H1 (cell line): ENCODE results near the gene IWS1. TPM values are rescaled to one million over a fixed set of nuclear protein-coding genes. Genes with fewer than 3 reads are reported as not detected.

ENCODE experiments used
- CTCF ChIA-PET: fragments of 300-600 bp; sonication (Branson Sonifier 250); formaldehyde crosslinking; loops from one replicate; lab custom pipeline; 2021; ENCODE audit not compliant: partially characterized antibody; lab: Charles Lee
- POLR2A ChIA-PET: fragments of 300-600 bp; sonication (Branson Sonifier 250); formaldehyde crosslinking; loops from one replicate; lab custom pipeline; 2021; ENCODE audit warnings: inconsistent platforms; ENCODE audit not compliant: partially characterized antibody; lab: Charles Lee
- DNase-seq, 2 experiments: peaks; one replicate each; pipeline versions ENCODE4 v3.0.0 to v3.0.0-alpha.2; 2010 to 2022; ENCODE audit warnings: low spot score in 2 of 2, low read depth in 1 of 2, mixed read lengths in 1 of 2
- FAIRE-seq: peaks from 2 replicates; lab custom pipeline; 2011; peaks lifted over from hg19 to GRCh38; lab: Jason Lieb, UNC
- H2AFZ ChIP-seq: 2 replicates; pipeline ENCODE4 v1.8.1; 2012; ENCODE audit warnings: low read length, inconsistent platforms
- H2AK5ac ChIP-seq: 2 replicates; pipeline ENCODE4 v1.6.1; 2013; ENCODE audit warnings: low read depth, low read length
- H2BK120ac ChIP-seq: replicated peaks from 2 replicates; pipeline ENCODE3; 2013; ENCODE audit warnings: low read depth, low read length, inconsistent platforms
- H2BK12ac ChIP-seq: 2 replicates; pipeline ENCODE4 v1.6.1; 2013; ENCODE audit warnings: low read depth, low read length
- H2BK15ac ChIP-seq: 2 replicates; pipeline ENCODE4 v1.6.1; 2013; ENCODE audit warnings: low read length
- H2BK20ac ChIP-seq: 2 replicates; pipeline ENCODE4 v1.6.1; 2013; ENCODE audit warnings: low read length
- H2BK5ac ChIP-seq: 2 replicates; pipeline ENCODE4 v1.6.1; 2013; ENCODE audit warnings: low read depth, low read length
- H3K14ac ChIP-seq: 2 replicates; pipeline ENCODE4 v1.6.1; 2013; ENCODE audit warnings: inconsistent platforms; ENCODE audit not compliant: insufficient read length
- H3K18ac ChIP-seq: 2 replicates; pipeline ENCODE4 v1.6.1; 2013; ENCODE audit warnings: low read length; ENCODE audit errors: extremely low read depth
- H3K23ac ChIP-seq: 2 replicates; pipeline ENCODE4 v1.6.1; 2013; ENCODE audit warnings: inconsistent platforms; ENCODE audit not compliant: insufficient read length
- H3K23me2 ChIP-seq: 2 replicates; pipeline ENCODE4 v1.6.1; 2013; ENCODE audit warnings: low read depth, low read length
- H3K27ac ChIP-seq: 2 replicates; pipeline ENCODE4 v1.6.1; 2011; ENCODE audit warnings: low read depth, low read length, inconsistent platforms
- H3K27me3 ChIP-seq, 4 experiments: replicated peaks in 1 of 4; 1 replicate in 1 of 4; 2 replicates in 3 of 4; pipeline versions ENCODE4 v1.6.1 to v1.8.1; 2011 to 2013; ENCODE audit warnings: low read length in 3 of 4, mild to moderate bottlenecking in 3 of 4, inconsistent platforms in 2 of 4, mixed read lengths in 2 of 4, moderate library complexity in 1 of 4; ENCODE audit not compliant: control insufficient read depth in 3 of 4, insufficient read depth in 3 of 4; ENCODE audit errors: extremely low read depth in 1 of 4
- H3K36me3 ChIP-seq, 4 experiments: 2 replicates each; pipeline versions ENCODE4 v1.6.1 to v1.8.1; 2011 to 2013; ENCODE audit warnings: mild to moderate bottlenecking in 4 of 4, low read length in 3 of 4, moderate library complexity in 2 of 4, control low read depth in 1 of 4, inconsistent platforms in 1 of 4; ENCODE audit not compliant: insufficient read depth in 4 of 4, control insufficient read depth in 2 of 4
- H3K4ac ChIP-seq: replicated peaks from 2 replicates; pipeline ENCODE3; 2013; ENCODE audit warnings: low read length, low read depth, mixed read lengths, inconsistent platforms; ENCODE audit not compliant: insufficient read length
- H3K4me1 ChIP-seq, 4 experiments: replicated peaks in 1 of 4; 1 replicate in 1 of 4; 2 replicates in 3 of 4; pipeline versions ENCODE4 v1.6.1 to v1.8.1; 2011 to 2013; ENCODE audit warnings: low read length in 3 of 4, inconsistent platforms in 2 of 4, mixed read lengths in 1 of 4; ENCODE audit not compliant: insufficient read depth in 4 of 4, control insufficient read depth in 3 of 4
- H3K4me2 ChIP-seq, 2 experiments: 2 replicates each; pipeline versions ENCODE4 v1.6.1 to v1.8.1; 2011 to 2013; ENCODE audit warnings: low read depth in 2 of 2, low read length in 2 of 2, control low read depth in 1 of 2, inconsistent platforms in 1 of 2, mild to moderate bottlenecking in 1 of 2; ENCODE audit not compliant: insufficient read depth in 1 of 2
- H3K4me3 ChIP-seq, 4 experiments: fragments of 200-600, 300-600 bp in 1 of 4; sonication (generic), shearing (Covaris generic), sonication (Bioruptor Twin) in 1 of 4; 2 replicates each; pipeline versions ENCODE4 v1.5.1 to v1.8.1; 2011 to 2016; ENCODE audit warnings: low read length in 4 of 4, low read depth in 3 of 4, control low read depth in 2 of 4, inconsistent platforms in 2 of 4, mild to moderate bottlenecking in 2 of 4, mixed read lengths in 1 of 4, moderate library complexity in 1 of 4; ENCODE audit not compliant: insufficient read depth in 2 of 4; ENCODE audit errors: extremely low read depth in 1 of 4
- H3K56ac ChIP-seq: replicated peaks from 2 replicates; pipeline ENCODE3; 2013; ENCODE audit warnings: low read depth, mild to moderate bottlenecking, mixed read lengths, low read length, inconsistent platforms; ENCODE audit not compliant: insufficient read length
- H3K79me1 ChIP-seq: 2 replicates; pipeline ENCODE4 v1.6.1; 2013; ENCODE audit warnings: low read depth, low read length, control low read depth
- H3K79me2 ChIP-seq, 2 experiments: 2 replicates each; pipeline versions ENCODE4 v1.6.1 to v1.8.1; 2012 to 2013; ENCODE audit warnings: low read length in 2 of 2, mild to moderate bottlenecking in 2 of 2, inconsistent platforms in 1 of 2; ENCODE audit not compliant: insufficient read depth in 2 of 2, control insufficient read depth in 1 of 2
- H3K9ac ChIP-seq, 4 experiments: replicated peaks in 1 of 4; 1 replicate in 1 of 4; 2 replicates in 3 of 4; pipeline versions ENCODE4 v1.6.1 to v1.8.1; 2011 to 2013; ENCODE audit warnings: low read depth in 3 of 4, low read length in 3 of 4, control low read depth in 2 of 4, mild to moderate bottlenecking in 2 of 4, moderate library complexity in 2 of 4, inconsistent platforms in 1 of 4; ENCODE audit errors: extremely low read depth in 1 of 4
- H3K9me3 ChIP-seq, 2 experiments: 2 replicates each; pipeline versions ENCODE4 v1.6.1 to v1.8.1; 2012 to 2013; ENCODE audit warnings: mild to moderate bottlenecking in 2 of 2, moderate library complexity in 2 of 2, control low read depth in 1 of 2, inconsistent platforms in 1 of 2, low read depth in 1 of 2, low read length in 1 of 2, mixed read lengths in 1 of 2; ENCODE audit not compliant: insufficient read depth in 2 of 2
- H4K20me1 ChIP-seq, 2 experiments: replicated peaks in 1 of 2; 2 replicates each; pipeline versions ENCODE3 to v1.8.1; 2011 to 2013; ENCODE audit warnings: inconsistent platforms in 2 of 2, low read length in 2 of 2, mild to moderate bottlenecking in 1 of 2; ENCODE audit not compliant: insufficient read depth in 2 of 2, control insufficient read depth in 1 of 2
- H4K5ac ChIP-seq: 2 replicates; pipeline ENCODE4 v1.6.1; 2013; ENCODE audit warnings: low read length, low read depth, mixed read lengths, inconsistent platforms; ENCODE audit not compliant: insufficient read length
- H4K8ac ChIP-seq: 2 replicates; pipeline ENCODE4 v1.8.0; 2013; ENCODE audit warnings: mild to moderate bottlenecking, moderate library complexity, low read length, inconsistent platforms; ENCODE audit not compliant: insufficient read depth; ENCODE audit errors: extremely low read depth
- H4K91ac ChIP-seq: replicated peaks from 2 replicates; pipeline ENCODE3; 2013; ENCODE audit warnings: low read length, mixed read lengths, inconsistent platforms; ENCODE audit not compliant: insufficient read length
- BACH1 ChIP-seq: IDR thresholded peaks from 2 replicates; pipeline ENCODE4 v1.6.1; 2012; ENCODE audit warnings: low read length, improper control_type of control experiment
- CBX5 ChIP-seq: fragments of 300-800, 300-1000 bp; sonication (generic); IDR thresholded peaks from 2 replicates; pipeline ENCODE4 v1.7.1; 2016; ENCODE audit warnings: antibody characterized with exemption, low read length, low read depth
- CBX8 ChIP-seq: fragments of 300-800, 300-1000 bp; sonication (generic); IDR thresholded peaks from 2 replicates; pipeline ENCODE4 v1.7.1; 2016; ENCODE audit warnings: low read depth, low read length, borderline replicate concordance
- HDAC2 ChIP-seq, 2 experiments: fragments of 300-600 bp in 1 of 2; sonication (generic) in 1 of 2; IDR thresholded peaks; 2 replicates each; pipeline ENCODE4 v1.6.1; 2011 to 2012; ENCODE audit warnings: low read depth in 2 of 2, low read length in 2 of 2, mild to moderate bottlenecking in 2 of 2, moderate library complexity in 2 of 2, borderline replicate concordance in 1 of 2, inconsistent platforms in 1 of 2
- JUN ChIP-seq: IDR thresholded peaks from 2 replicates; pipeline ENCODE4 v1.6.1; 2011; ENCODE audit warnings: low read depth, mild to moderate bottlenecking, improper control_type of control experiment, low read length
- POLR2A ChIP-seq, 2 experiments: IDR thresholded peaks; 1 replicate in 1 of 2; 2 replicates in 1 of 2; pipeline ENCODE4 v1.6.1; 2011; ENCODE audit warnings: low read depth in 2 of 2, low read length in 2 of 2, mild to moderate bottlenecking in 2 of 2; ENCODE audit errors: control extremely low read depth in 1 of 2
- POLR2AphosphoS5 ChIP-seq: IDR thresholded peaks from 2 replicates; pipeline ENCODE4 v1.6.1; 2011; ENCODE audit warnings: low read depth, low read length
- WGBS, 2 experiments: shearing (Covaris generic) in 1 of 2; methylation state at CpG; one replicate each; pipeline versions ENCODE4 v1.1.6 to v1.1.7; 2013 to 2015; ENCODE audit warnings: low lambda C conversion rate in 2 of 2, mixed read lengths in 2 of 2, inconsistent platforms in 1 of 2, low coverage in 1 of 2, missing lambda C conversion rate in 1 of 2; ENCODE audit not compliant: insufficient replicate concordance in 2 of 2, insufficient coverage in 1 of 2, insufficient read length in 1 of 2; ENCODE audit errors: extremely low coverage in 1 of 2, missing lambda C conversion rate in 1 of 2; 5-methylcytosine and 5-hydroxymethylcytosine counted together
- polyA plus RNA-seq, 7 experiments: library from polyadenylated mRNA; depleted of rRNA in 3 of 7; stranded (reverse) in 5 of 7; unstranded in 2 of 7; fragments of >200 nt in 5 of 7; fragments of 200-250 nt in 2 of 7; gene quantifications; 1 replicate in 5 of 7; 2 replicates in 1 of 7; 4 replicates in 1 of 7; pipeline versions ENCODE4 v1.2.1 to v1.2.3, GENCODE V29; 2011 to 2013; ENCODE audit warnings: missing spikeins in 2 of 7, mixed read lengths in 2 of 7
- total RNA-seq: library from RNA; stranded (reverse); fragmentation: NEBNext Ultra II Directional; extraction: Animal tissue kit (Norgen Biotek cat#: 25700); gene quantifications from 2 replicates; pipeline ENCODE4 v1.2.1, GENCODE V29; 2021
- TF ChIP-seq, protein P1 (sequence below): IDR thresholded peaks from 2 replicates; pipeline ENCODE4 v1.6.1; 2012; ENCODE audit warnings: inconsistent platforms

IWS1 gene
- total and polyA plus RNA-seq, 2 of the 8 experiments (the other 6 are each of a cell fraction or from before 2014, with no cell fraction given): 18.4 to 64.8 TPM

DNA sequence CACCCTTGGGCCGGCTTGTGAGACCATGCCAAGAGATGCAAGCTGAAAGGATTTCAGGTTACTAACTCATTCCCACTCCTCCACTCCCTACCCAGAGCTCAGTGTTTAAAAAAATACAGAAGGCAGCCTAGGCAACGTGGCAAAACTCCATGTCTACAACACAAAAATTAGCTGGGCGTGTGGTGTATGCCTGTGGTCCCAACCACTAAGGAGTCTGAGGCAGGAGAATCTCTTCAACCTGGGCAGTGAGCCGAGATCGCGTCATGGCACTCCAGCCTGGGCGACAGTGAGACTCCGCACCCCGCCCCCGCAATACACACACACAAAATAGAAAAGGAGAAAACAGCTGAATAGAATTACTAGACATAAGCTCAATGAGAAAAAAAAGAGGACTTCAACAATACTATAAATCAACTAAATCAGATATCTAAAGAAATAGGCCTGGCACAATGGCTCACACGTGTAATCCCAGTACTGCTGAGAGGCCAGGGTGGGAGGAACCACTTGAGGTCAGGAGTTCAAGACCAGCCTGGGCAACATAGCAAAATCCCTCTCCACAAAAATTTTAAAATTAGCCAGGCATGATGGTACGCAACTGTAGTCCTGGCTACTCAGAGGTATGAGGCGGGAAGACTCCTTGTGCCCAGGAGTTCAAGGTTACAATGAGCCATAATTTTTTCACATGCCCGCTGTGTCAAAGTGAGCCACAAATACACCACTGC lies 10.1 kb downstream of the IWS1 start:
- Histone ChIP-seq H3K14ac (no peak overlapping the region), H2BK15ac (no peak overlapping the region), H3K36me3 (peaks cover 0 to 22% (median 7%) of the 10 kb centered on the region in 4 experiments; a peak in 4 of 8 replicates), H4K91ac (no peak overlapping the region), H2AFZ (no peak overlapping the region), H3K79me2 (peaks cover 24 to 99% of the 10 kb centered on the region in 2 experiments), H3K18ac (no peak overlapping the region), H2BK12ac (no peak overlapping the region), H3K27me3 (no peaks in the 10 kb centered on the region), H3K4me2 (peak overlapping the region in 1 of 2 experiments; percentile 4; a peak in 1 of 4 replicates), H3K4me1 (peaks cover 7 to 12% (median 8%) of the 10 kb centered on the region in 4 experiments; a peak in 6 of 7 replicates), H4K5ac (no peak overlapping the region), H3K56ac (no peak overlapping the region), H3K23ac (no peak overlapping the region), H2BK120ac (no peak overlapping the region), H4K8ac (no peak overlapping the region), H3K9ac (no peak overlapping the region), H3K9me3 (no peaks in the 10 kb centered on the region), H2AK5ac (no peak overlapping the region), H2BK20ac (no peak overlapping the region), H2BK5ac (no peak overlapping the region), H4K20me1 (peaks cover 31 to 34% of the 10 kb centered on the region in 2 experiments), H3K4ac (no peak overlapping the region), H3K79me1 (peaks cover 3% of the 10 kb centered on the region; the same call in 1 of the 2 replicates), H3K4me3 (no peak overlapping the region), H3K23me2 (no peaks in the 10 kb centered on the region), H3K27ac (no peak overlapping the region)
- ChIA-PET CTCF (interaction anchor here (0.8 to 1.6 kb wide), 4 partner anchors 9 to 134 kb away, joined by 3 to 5 read pairs (median 4); no protein-coding TSS in a partner anchor), POLR2A (interaction anchor here (0.6 to 6.9 kb wide), 4 partner anchors 11 to 24 kb away, joined by 3 to 48 read pairs (median 4); partner anchors contain the start of gene IWS1)
- FAIRE-seq (no peak), DNase-seq (no peak)
- 92% methylated on average over 14 of the region's 14 CpGs; no CpG with 5 or more reads in 1 of the 2 experiments for WGBS, 2 experiments
- TF ChIP-seq POLR2A (IDR thresholded peaks at IDR 0.05; ENCODE audit: control extremely low read depth in 1 of 2, low read depth in 2 of 2, low read length in 2 of 2) (no peak), JUN (no peak), BACH1 (no peak), HDAC2 (IDR thresholded peaks at IDR 0.05; ENCODE audit: borderline replicate concordance in 1 of 2, low read depth in 2 of 2, low read length in 2 of 2) (no peak), CBX8 (no peak), POLR2AphosphoS5 (no peak), CBX5 (no peak)
- TF ChIP-seq, protein P1, sequence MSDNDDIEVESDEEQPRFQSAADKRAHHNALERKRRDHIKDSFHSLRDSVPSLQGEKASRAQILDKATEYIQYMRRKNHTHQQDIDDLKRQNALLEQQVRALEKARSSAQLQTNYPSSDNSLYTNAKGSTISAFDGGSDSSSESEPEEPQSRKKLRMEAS: no peak
